Common myeloid progenitor, CD34-positive (primary cell): ENCODE data around the gene GPR162. TPM values are rescaled to one million over a fixed set of nuclear protein-coding genes. Genes with fewer than 3 reads are reported as not detected.

ENCODE experiments used
- CTCF ChIA-PET: fragments of 350-600 bp; sonication (Branson Sonifier 250); formaldehyde crosslinking; loops from one replicate; lab custom pipeline; 2021; ENCODE audit warnings: antibody characterized with exemption; lab: Charles Lee
- POLR2A ChIA-PET: fragments of 350-600 bp; sonication (Branson Sonifier 250); formaldehyde crosslinking; loops from one replicate; lab custom pipeline; 2021; ENCODE audit warnings: antibody characterized with exemption; lab: Charles Lee
- DNase-seq, 3 donors: peaks; one replicate each; pipeline versions ENCODE4 v3.0.0 to v3.0.0-alpha.2; 2013
- H3K27ac ChIP-seq, 2 experiments: 1 replicate in 1 of 2; 2 replicates in 1 of 2; pipeline ENCODE4 v1.7.0; 2013; ENCODE audit warnings: inconsistent platforms in 2 of 2, low read length in 2 of 2, mild to moderate bottlenecking in 2 of 2, low read depth in 1 of 2, moderate library complexity in 1 of 2; ENCODE audit not compliant: severe bottlenecking in 2 of 2, insufficient read depth in 1 of 2, poor library complexity in 1 of 2
- H3K27me3 ChIP-seq, 5 experiments: replicated peaks in 2 of 5; 1 replicate in 3 of 5; 2 replicates in 2 of 5; pipeline versions ENCODE4 v1.6.1 to v1.7.0; 2013; ENCODE audit warnings: low read length in 4 of 5, mild to moderate bottlenecking in 2 of 5, moderate library complexity in 2 of 5, inconsistent platforms in 1 of 5; ENCODE audit not compliant: insufficient read depth in 5 of 5, control insufficient read depth in 4 of 5
- H3K36me3 ChIP-seq, 4 experiments: 1 replicate in 2 of 4; 2 replicates in 2 of 4; pipeline versions ENCODE4 v1.6.1 to v1.7.0; 2013; ENCODE audit warnings: low read length in 3 of 4, control low read depth in 1 of 4, mild to moderate bottlenecking in 1 of 4; ENCODE audit not compliant: control insufficient read depth in 4 of 4, insufficient read depth in 4 of 4
- H3K4me1 ChIP-seq, 4 experiments: 1 replicate in 3 of 4; 2 replicates in 1 of 4; pipeline versions ENCODE4 v1.6.1 to v1.7.1; 2013; ENCODE audit warnings: low read length in 3 of 4, mild to moderate bottlenecking in 3 of 4, control low read depth in 1 of 4, inconsistent platforms in 1 of 4, moderate library complexity in 1 of 4; ENCODE audit not compliant: control insufficient read depth in 4 of 4, insufficient read depth in 4 of 4; ENCODE audit errors: control extremely low read depth in 1 of 4
- H3K4me3 ChIP-seq, 7 experiments: 1 replicate in 4 of 7; 2 replicates in 3 of 7; pipeline versions ENCODE4 v1.5.1 to v1.7.0; 2013; ENCODE audit warnings: mild to moderate bottlenecking in 7 of 7, low read length in 6 of 7, moderate library complexity in 6 of 7, inconsistent platforms in 2 of 7, low read depth in 2 of 7, control low read depth in 1 of 7; ENCODE audit not compliant: insufficient read depth in 4 of 7, control insufficient read depth in 1 of 7; ENCODE audit errors: extremely low read depth in 1 of 7
- H3K9me3 ChIP-seq, 5 experiments: 1 replicate in 4 of 5; 2 replicates in 1 of 5; pipeline versions ENCODE4 v1.6.1 to v1.7.1; 2013; ENCODE audit warnings: low read length in 4 of 5, mild to moderate bottlenecking in 2 of 5, inconsistent platforms in 1 of 5, low read depth in 1 of 5, moderate library complexity in 1 of 5; ENCODE audit not compliant: control insufficient read depth in 4 of 5, insufficient read depth in 2 of 5; ENCODE audit errors: control extremely low read depth in 1 of 5
- WGBS: methylation state at CpG from one replicate; pipeline ENCODE4 v1.1.5; 2013; ENCODE audit not compliant: insufficient coverage; 5-methylcytosine and 5-hydroxymethylcytosine counted together
- polyA plus RNA-seq: library from polyadenylated mRNA; unstranded; fragments of 120-200 nt; gene quantifications from one replicate; pipeline ENCODE4 v1.2.1, GENCODE V29; 2013

GPR162 gene
- polyA plus RNA-seq: 27.8 TPM

- CTCF ChIA-PET: interaction anchor here (0.7 to 13.0 kb wide), 13 partner anchors 10 to 203 kb away, joined by 3 to 97 read pairs (median 4); partner anchors contain the start of genes CD4, MLF2 and PTMS
- H3K36me3 ChIP-seq: no peaks in the 10 kb centered on the region
- DNase-seq: peak; percentile 29 to 59 (median 53)
- WGBS: 0% methylated on average over 10 of the region's 28 CpGs
- H3K27me3 ChIP-seq: no peaks in the 10 kb centered on the region
- H3K4me1 ChIP-seq: peaks cover 0 to 22% (median 19%) of the 10 kb centered on the region in 4 experiments
- POLR2A ChIA-PET: interaction anchor here (1.1 to 1.2 kb wide), 2 partner anchors 35 to 69 kb away, joined by 7 to 10 read pairs; partner anchors contain the start of gene MLF2
- H3K4me3 ChIP-seq: peak within 1 kb of the TSS in 6 of 7 experiments; percentile 39 to 72 (median 57)
- H3K9me3 ChIP-seq: no peaks in the 10 kb centered on the region
- no peak within 1 kb of the TSS for H3K27ac ChIP-seq
Observed at GRCh38 chr12:6821591-6822425, at the start of gene GPR162. GPR162 (plus strand) TSS chr12:6821821; CDS start chr12:6823899, 2,078 bp downstream.

- Histone ChIP-seq H3K4me3 (peak within 1 kb of the TSS in 5 of 7 experiments; percentile 29 to 81 (median 59)), H3K4me1 (peaks cover 0 to 76% (median 49%) of the 10 kb centered on the region in 4 experiments), H3K27ac (no peak within 1 kb of the TSS), H3K9me3 (no peaks in the 10 kb centered on the region), H3K27me3 (peaks cover 0 to 16% (median 0%) of the 10 kb centered on the region in 5 experiments), H3K36me3 (peaks cover 0 to 34% (median 5%) of the 10 kb centered on the region in 4 experiments)
- DNase-seq: peak in 2 of 3 donors; percentile 52 to 56
- 8% methylated on average over 13 of the region's 15 CpGs for WGBS
- ChIA-PET POLR2A (interaction anchor here (1.5 kb wide), 1 partner anchor 20 kb away, joined by 5 read pairs; no protein-coding TSS in a partner anchor), CTCF (interaction anchor here (0.9 to 15.2 kb wide), 9 partner anchors 8 to 62 kb away, joined by 3 to 237 read pairs (median 3); partner anchors contain the start of gene MLF2)
Observed at GRCh38 chr12:6772331-6772695, 49.3 kb upstream of the GPR162 start, which contains the start of gene LAG3. LAG3 (plus strand) TSS chr12:6772520; CDS start chr12:6772853, 333 bp downstream.

GRCh38 chr12:6772726-6773589 lies 48.7 kb upstream of the GPR162 start:
- Histone ChIP-seq H3K9me3 (no peaks in the 10 kb centered on the region), H3K27ac (no peak overlapping the region), H3K4me3 (peak overlapping the region in 5 of 7 experiments; percentile 29 to 81 (median 59)), H3K36me3 (peaks cover 0 to 36% (median 5%) of the 10 kb centered on the region in 4 experiments), H3K4me1 (peaks cover 0 to 70% (median 46%) of the 10 kb centered on the region in 4 experiments), H3K27me3 (peaks cover 0 to 15% (median 0%) of the 10 kb centered on the region in 5 experiments)
- POLR2A ChIA-PET: interaction anchor here (0.6 to 1.5 kb wide), 2 partner anchors 9 to 20 kb away, joined by 3 to 5 read pairs; no protein-coding TSS in a partner anchor
- WGBS: 64% methylated on average over 20 of the region's 21 CpGs
- CTCF ChIA-PET: interaction anchor here (1.0 to 15.2 kb wide), 5 partner anchors 10 to 62 kb away, joined by 3 to 237 read pairs (median 3); partner anchors contain the start of gene MLF2
- DNase-seq: no peak

- Histone ChIP-seq H3K36me3 (peaks cover 0 to 36% (median 5%) of the 10 kb centered on the region in 4 experiments), H3K4me3 (peak overlapping the region in 6 of 7 experiments; percentile 13 to 81 (median 48)), H3K27me3 (peaks cover 0 to 15% (median 0%) of the 10 kb centered on the region in 5 experiments), H3K4me1 (peaks cover 0 to 70% (median 49%) of the 10 kb centered on the region in 4 experiments), H3K9me3 (no peaks in the 10 kb centered on the region), H3K27ac (no peak overlapping the region)
- DNase-seq: no peak
- WGBS: 7% methylated on average over 22 of the region's 60 CpGs
- ChIA-PET POLR2A (interaction anchor here (0.6 kb wide), 1 partner anchor 10 kb away, joined by 3 read pairs; no protein-coding TSS in a partner anchor), CTCF (interaction anchor here (0.7 to 15.2 kb wide), 7 partner anchors 8 to 157 kb away, joined by 3 to 237 read pairs (median 4); partner anchors contain the start of genes MLF2 and PTMS)
Observed at GRCh38 chr12:6773590-6774351, 47.9 kb upstream of the GPR162 start.

GRCh38 chr12:6774499-6775062 lies 47.0 kb upstream of the GPR162 start:
- no peaks in the 10 kb centered on the region for H3K9me3 ChIP-seq
- WGBS: 71% methylated on average over 15 of the region's 15 CpGs
- ChIA-PET CTCF (interaction anchor here (0.7 to 15.2 kb wide), 8 partner anchors 8 to 158 kb away, joined by 3 to 237 read pairs (median 4); partner anchors contain the start of genes MLF2 and PTMS), POLR2A (no interaction called here)
- peaks cover 0 to 35% (median 5%) of the 10 kb centered on the region in 4 experiments for H3K36me3 ChIP-seq
- no peak overlapping the region for H3K27ac ChIP-seq
- H3K4me1 ChIP-seq: peaks cover 0 to 68% (median 48%) of the 10 kb centered on the region in 4 experiments
- H3K4me3 ChIP-seq: peak overlapping the region in 2 of 7 experiments; percentile 64 to 81
- peaks cover 0 to 15% (median 0%) of the 10 kb centered on the region in 5 experiments for H3K27me3 ChIP-seq
- DNase-seq: no peak
